Central memory CD4-positive, alpha-beta T cell (primary cell): ENCODE data around the gene PFKFB3.
"Not testable (repeated sequence)": the region's sequence is repeated elsewhere in the genome, so short reads cannot be mapped to it uniquely, and the experiment has no call there.

Experiments used
- DNase-seq: peaks from one replicate; pipeline ENCODE4 v3.0.0; 2022

Gene PFKFB3

DNA sequence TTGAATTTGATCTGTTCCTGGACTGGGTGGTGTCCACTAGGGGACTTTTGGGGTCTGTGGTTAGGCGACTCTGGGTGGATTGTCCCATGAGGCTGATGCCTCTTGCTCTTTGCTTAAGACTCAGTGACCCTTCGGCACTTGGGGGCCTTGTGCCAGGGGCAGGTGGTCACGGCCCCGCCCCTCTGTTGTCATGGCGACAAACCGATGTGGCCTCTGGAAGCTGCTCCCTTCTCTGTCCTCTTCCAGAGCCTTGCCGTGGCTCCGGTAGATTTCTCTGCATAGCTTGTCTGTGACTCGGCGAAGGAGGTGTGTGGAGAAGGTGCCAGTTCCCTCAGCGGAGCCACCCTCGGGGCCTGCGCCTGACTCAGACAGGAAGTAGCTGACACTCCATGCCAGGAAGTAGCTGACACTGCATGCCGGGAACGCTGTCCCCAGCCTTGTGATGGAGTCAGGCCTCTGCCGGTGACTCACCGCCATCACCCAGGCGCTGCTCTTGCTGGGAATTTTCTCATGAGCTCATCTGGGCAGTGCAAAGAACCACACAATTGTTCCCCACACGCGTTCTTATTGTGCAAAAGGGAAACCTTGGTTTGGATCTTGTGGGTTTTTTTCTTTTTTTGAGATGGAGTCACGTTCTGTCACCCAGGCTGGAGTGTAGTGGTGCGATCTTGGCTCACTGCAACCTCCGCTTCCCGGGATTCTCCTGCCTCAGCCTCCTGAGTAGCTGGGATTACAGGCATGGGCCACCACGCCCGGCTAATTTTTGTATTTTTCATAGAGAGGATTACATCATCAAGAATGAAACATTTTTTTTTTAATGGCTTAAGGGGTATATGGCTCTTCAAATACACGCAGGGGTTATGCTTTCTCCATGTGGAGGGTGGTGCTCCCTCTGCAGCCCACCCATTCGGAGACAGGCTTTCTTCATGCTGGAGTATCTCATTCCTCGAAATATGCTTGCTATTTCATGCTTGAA is 72.6 kb downstream of the PFKFB3 start:
- peak; percentile 90 for DNase-seq

DNA sequence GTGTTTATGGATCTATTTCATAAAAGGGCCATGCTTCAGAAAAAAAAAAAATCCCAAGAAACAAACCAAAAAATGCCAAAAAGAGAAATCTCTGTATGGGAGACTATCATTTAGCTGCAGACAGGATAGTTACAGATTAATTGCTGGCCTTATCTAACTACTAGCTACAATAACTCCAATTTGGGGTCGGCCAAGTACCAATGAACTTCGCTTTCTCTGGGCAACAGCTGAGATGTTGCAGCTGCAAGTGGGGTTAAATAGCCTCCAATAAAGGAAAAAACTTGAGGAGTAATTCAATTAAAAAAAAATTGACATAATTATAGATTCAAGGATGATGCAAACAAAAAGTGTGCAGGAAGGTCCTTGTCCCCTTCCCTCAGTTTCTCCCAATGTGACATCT is 73.6 kb downstream of the PFKFB3 start:
- no peak for DNase-seq

GRCh38 chr10:6278519-6279120 is 75.9 kb downstream of the PFKFB3 start:
- no peak for DNase-seq

DNA sequence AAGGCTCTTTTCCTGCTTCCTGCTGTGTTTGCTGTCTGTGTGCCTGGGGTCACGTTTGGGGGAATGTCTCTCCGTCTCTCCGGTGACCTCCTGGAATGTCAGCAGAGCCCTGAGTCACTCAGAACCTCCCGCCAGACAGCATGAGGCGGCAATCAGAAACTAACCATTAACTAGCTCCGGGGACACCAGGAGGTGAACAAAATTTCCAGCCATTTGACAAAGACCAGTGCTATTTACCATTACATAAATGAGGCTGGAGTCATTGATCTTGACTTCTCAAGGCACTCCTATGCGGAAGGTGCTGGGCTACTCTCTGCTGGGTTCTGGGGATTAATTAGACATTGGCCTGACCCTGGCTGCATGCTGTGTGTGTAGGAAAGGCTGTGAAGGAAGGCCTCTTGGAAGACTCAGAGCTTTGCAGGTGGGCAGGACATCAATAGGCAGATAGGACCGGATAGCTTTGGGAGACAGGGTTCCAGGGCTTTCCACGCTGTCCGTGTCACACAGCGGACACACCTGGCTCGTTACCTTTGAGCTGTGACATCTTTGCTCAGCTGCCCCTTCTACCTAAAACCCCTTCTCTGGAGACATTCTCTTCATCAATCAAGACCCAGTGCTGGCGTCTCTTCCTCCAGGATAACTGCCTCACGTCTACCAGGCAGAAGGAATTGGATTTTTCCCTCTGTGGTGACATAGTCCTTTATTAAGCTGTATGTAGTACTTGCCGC is 77.0 kb downstream of the PFKFB3 start:
- DNase-seq, result no peak

DNA sequence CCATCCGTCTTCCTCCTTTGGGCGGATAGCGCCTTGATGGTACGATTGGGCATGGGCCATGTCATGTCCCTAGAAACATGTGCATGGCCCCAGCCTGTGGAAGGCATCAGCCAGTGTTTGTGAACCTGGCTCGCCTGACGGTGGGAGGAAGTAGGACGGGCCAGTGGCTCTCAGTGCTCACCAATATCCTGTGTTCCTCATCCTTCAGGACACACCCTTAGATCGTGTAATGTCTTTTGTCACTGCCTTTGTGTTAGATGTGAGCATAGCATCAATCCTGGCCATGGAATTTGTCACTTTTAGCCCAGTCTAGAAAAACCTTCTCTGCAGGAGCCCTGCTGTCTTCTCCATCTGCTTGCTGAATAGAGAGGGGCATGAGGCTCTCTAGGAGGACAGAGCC is 77.6 kb downstream of the PFKFB3 start:
- DNase-seq, result no peak

DNA sequence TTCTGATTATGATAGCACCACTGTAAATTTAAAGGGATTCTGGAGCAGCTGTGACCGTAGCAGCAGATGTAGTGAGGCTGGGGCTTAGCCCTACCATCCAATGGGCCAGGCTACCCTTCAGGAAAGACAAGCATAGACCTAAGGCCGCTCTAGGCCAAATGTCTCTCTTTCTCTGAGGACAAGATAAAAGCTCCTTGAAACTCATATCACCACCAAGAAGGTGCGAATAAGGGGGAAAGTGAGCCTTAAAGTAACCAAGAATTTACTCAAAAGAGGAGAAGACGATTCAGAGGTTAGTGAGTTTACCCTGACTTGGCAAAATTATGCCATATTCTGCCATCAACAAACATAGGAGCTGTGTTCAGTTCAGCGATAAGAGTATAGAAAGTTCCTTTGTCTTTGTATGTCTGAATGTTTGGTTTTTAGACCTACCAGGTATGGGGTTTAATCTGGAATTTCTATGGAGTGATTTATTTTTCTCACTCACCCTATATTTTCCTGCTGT is 79.8 kb downstream of the PFKFB3 start:
- no peak for DNase-seq

DNA sequence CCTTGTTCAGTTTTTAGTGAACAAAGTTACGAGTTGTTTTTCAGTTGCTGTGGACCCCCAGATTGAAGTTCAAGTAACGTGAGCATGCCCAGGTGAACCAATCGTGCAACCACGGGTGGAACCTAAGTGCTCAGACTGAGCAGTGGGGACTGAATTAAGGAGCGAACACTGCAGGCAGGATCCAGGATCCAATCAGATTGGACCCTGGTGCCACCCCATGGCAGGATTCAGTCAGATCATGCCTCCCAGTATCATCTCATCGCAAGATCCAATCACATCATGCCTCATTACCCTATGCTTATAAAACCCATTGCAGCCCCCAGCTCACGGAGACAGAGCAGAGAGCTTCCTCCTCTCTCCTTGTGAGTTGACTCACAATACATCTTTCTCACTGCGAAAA is 80.9 kb downstream of the PFKFB3 start:
- DNase-seq, result no peak

GRCh38 chr10:6290621-6291020 is 87.9 kb downstream of the PFKFB3 start:
- not testable (repeated sequence) for DNase-seq

DNA sequence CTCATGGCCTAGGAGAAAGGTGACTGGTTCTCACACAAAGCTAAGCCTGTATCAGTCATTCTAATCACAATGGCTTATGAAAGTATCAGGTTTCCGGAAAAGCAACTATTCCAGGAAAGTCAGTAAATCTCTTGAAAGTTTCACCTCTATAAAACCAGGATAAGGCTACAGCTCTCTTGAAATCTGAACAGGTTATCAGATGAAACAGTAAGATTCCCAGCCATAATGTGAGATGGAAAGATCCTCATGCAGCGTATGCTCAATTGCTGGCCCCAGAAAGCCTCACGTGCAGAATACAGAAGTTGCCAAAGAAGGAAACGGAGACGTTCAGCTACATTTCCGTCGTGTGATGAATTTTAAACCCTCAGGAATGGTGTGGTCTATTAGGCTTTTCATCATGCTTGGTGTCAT is 90.0 kb downstream of the PFKFB3 start:
- DNase-seq, result no peak

- not testable (repeated sequence) for DNase-seq
Observed at GRCh38 chr10:6296425-6296824, 93.7 kb downstream of the PFKFB3 start.

DNA sequence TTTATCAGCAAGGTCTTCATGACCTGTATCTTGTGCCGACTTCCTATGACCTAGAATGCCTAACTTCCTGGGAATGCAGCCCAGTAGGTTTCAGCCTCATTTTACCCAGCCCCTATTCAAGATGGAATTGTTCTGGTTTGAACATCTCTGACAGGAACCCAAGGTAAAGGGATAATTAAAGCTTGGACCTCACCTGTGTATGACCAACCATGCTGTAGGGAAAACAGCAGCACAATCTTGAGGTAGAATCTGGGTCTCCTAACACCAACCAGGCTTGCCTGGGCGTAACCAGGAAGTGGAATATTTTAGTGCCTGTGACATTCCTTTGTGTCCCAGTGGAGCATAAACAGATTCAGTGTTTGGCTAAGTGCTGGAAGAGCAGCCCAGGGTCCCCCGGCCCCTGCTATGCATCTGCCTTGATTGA is 94.1 kb downstream of the PFKFB3 start:
- no peak for DNase-seq

- DNase-seq, result no peak
Observed at GRCh38 chr10:6297522-6297921, 94.8 kb downstream of the PFKFB3 start.

DNA sequence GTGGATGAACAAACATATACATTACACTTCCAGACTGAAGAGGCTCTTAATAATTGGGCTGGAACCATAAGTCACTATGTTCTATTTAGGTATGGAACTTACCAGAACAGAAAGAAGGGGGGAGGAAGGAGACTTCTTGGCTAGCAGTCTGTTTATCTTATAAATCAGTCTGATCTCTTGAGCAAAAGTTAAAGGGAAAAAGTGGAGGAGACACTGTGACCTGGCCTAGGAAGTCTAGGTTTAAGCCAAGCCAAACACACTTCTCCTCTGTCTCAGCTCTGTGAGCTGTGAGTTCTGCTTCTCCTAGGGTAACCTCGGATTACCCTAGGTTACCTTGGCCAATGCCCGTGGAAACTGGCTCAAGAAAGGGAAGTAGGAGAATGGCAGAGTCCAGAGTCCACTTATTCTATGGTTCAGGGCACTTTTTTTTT is 95.2 kb downstream of the PFKFB3 start:
- no peak for DNase-seq

GRCh38 chr10:6298428-6298827 is 95.7 kb downstream of the PFKFB3 start:
- no peak for DNase-seq

GRCh38 chr10:6299234-6299633 is 96.5 kb downstream of the PFKFB3 start:
- no peak for DNase-seq

GRCh38 chr10:6299743-6300105 is 97.0 kb downstream of the PFKFB3 start:
- DNase-seq, result no peak

- peak; percentile 74 for DNase-seq
Observed at GRCh38 chr10:6300106-6300783, 97.5 kb downstream of the PFKFB3 start.

GRCh38 chr10:6300784-6301460 is 98.2 kb downstream of the PFKFB3 start:
- DNase-seq, result no peak

GRCh38 chr10:6301488-6302075 is 98.8 kb downstream of the PFKFB3 start:
- DNase-seq, result no peak
